NCI-H2081 (cell line): ENCODE data around the gene RWDD4.
"Not testable (repeated sequence)": the region's sequence is repeated elsewhere in the genome, so short reads cannot be mapped to it uniquely, and the experiment has no call there.

Experiments
- DNase-seq, 2 experiments: peaks; one replicate each; lab custom pipeline; 2025; lab: John Stamatoyannopoulos, UW

RWDD4 gene

DNA sequence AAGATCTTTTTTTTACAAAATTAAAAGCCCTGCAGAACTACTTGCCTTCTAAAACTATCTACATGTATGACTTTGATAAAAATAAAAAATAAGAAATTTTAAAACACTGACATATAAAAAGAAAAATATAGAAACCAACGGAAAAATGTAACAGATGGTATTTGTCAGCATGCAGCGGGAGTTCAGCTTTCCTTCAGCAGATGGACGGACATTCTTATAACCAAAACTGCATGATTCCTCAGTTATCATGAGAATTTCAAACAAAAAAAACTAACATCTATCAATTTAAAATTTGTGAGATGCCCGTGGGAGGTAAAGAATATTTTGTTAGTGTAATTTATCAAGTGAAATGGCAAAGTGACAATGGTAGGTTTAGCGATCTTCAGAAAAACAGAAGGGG, 23.2 kb downstream of the RWDD4 start:
- DNase-seq = no peak

DNA sequence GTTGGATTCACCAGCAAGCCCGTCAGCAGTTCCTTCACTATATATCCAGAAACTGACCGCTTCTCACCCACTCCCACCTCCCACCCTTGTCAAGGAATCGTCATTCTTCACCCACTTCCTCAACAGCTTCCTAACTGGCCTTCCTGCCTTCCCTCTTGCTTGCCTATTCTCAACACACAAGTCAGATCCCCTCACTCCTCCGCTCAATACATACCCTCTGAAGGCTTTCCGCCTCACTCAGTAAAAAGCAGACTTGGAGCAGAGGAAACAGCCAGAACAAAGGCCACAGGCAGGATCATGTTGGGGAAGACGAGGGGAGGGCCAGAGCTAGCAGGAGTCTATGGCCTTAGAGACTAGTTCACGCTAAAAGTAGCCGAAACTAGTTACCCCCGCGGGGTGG, 23.7 kb downstream of the RWDD4 start:
- DNase-seq = no peak

DNA sequence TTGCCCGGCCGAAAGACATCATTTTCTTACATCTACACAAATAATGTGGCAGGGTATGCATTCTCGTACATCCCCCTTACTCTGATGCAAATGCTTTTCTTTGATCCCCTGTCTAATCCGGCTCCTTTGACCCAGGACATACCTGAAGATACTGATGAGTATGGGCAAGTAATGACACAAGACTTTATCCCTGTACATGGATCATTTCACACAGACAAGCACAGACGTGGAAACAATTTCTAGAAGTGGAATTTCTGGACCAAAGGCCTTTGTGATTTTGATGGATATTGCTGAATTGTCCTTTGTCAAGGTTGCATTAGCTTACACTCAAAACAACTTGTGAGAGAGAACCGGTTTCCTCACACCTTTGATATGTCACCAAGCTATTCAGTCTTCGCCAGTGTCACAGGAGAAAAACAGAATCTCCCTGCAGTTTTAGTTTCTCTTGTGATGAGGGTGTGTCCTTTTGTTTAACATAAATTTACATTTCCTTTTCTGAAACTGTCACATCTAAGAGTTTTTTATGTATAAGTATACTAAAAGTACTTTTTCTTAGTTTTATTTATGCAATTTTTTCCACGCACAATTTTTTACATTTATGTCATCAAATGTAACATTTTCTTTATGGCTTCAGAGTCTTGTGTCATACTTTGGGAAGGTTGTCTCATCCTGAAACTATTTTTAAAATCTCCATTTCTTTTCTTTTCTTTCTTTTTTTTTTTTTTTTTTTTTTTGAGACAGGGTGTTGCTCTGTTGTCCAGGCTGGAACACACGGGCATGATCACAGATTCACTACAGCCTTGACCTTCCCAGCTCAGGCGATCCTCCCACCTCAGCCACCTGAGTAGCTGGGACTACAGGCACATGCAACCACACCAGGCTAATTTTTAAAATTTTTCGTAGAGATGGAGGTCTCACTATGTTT, 25.2 kb downstream of the RWDD4 start:
- no peak for DNase-seq

DNA sequence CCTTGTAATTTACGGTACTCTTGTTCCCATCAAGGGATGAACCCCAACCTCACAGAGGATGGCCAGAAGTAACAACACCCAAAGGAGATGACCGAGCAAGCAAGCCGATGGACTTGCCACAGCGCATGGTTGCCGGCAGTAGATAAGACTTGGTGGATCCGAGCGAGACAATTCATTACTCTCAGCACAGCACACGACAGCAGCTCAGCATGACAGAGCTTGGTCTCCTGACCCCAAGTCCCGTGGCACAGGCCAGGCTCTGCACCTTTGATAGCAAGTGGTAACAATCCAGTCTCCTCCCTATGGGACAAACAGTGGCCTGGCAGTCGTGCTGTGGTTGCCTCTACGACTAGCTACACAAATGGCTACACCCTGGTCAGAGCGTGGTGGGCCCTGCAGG, 26.3 kb downstream of the RWDD4 start:
- DNase-seq = no peak

DNA sequence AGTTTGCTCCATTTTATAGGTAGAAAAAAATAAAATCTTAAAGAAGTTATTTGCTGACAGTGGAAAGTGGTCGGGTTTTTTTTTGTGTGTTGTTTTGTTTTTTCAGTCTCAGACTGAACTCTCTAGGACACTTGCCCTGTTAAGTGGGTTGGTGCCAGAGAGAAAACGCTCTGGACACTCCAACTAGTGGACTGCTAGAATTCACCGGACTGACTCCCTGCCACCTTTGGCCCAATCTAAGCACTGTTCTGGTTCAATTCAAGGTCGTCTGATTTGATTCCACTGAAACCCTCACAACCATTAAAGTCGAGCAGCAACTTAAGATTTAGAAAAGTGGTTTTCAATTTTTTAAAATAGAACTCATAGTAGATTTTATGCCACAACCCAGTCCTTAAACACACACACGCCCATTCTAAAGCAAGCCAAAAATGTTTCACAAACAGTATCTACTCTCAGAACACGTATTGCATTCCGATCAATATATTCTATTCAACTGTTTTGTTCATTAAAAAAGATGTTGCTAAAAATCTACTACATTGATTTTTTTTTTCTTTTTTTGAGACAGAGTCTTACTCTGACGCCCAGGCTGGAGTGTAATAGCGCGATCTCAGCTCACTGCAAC, 27.3 kb downstream of the RWDD4 start:
- no peak for DNase-seq

DNA sequence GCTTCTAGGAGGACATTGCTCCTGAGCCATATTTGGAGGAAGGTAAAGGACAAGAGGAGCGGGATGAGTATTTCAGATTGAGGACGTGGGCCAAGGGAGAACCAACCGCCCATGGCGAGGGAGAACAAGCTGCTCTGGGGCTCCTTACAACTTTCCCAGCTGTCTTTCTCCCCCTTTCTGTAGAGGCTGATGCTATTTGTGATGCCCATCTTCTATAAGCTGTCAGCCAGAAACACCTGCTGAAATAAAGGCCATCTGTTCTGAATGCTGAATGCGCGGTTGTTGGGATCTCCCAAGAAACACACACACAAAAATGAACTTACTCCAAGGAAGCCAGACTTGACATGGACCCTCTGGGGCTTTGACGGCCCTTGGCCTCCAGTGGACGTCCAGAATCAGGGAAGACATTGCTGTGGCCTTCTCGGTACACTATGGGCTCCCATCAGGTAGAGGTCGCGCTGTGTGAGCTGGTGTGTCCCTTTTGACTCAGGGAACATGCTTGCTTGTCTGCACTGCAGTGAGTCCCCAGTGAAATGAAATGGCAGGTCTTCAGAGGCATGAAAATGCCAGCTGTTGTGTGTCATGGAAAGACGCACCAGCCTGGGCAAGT, 30.9 kb downstream of the RWDD4 start:
- DNase-seq = no peak

DNA sequence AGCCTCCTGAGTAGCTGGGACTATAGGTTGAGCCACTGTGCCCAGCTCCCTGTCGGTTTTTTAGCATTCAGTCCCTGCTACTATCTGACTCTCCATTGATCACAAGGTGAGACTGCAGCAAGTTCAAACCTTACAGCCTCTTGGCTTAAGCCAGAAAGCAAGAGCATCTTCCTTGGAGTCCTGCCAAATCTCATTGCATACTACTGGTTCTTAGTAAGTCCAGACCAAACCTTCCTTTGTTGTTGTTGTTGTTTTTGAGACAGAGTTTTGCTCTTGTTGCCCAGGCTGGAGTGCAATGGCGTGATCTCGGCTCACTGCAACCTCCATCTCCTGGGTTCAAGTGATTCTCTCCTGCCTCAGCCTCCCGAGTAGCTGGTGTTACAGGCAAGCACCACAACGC, 31.7 kb downstream of the RWDD4 start:
- not testable (repeated sequence) for DNase-seq

DNA sequence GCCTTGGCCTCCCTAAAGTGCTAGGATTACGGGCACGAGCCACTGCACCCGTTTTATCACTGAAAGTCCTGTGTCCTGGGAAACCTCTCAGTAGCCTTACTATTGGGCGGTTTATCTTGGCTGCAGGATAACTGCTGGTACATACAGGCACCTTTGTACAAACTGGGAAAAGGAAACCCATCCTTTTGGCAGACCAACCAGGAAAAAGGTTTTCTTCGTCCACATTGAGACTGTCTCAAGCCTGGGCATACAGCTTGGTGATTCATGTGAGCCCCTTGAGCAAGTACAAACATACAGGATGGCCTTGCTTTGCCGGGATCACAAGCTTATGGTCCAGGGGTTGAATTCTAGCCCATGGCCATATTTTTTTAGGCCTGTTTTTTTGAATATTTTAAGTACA, 32.8 kb downstream of the RWDD4 start:
- DNase-seq = no peak

DNA sequence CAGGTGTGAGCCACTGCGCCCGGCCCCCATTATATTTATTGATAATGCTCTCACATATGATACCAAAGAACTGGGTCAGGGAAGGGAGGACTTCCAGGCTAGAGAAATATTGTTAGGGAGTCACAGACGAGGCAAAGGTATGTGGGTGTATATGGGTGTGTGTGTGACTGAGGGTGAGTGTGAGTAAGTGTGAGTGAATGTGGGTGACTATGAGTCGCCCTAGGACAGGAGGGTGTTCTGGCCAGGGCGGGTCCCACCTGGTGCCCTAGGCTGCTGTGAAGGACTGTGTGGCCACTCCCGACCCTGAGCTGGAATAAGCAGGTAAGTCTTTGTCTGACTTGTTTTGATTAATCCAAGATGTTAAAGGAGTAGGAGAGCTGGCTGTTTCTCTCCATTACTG, 34.4 kb downstream of the RWDD4 start:
- no peak for DNase-seq

DNA sequence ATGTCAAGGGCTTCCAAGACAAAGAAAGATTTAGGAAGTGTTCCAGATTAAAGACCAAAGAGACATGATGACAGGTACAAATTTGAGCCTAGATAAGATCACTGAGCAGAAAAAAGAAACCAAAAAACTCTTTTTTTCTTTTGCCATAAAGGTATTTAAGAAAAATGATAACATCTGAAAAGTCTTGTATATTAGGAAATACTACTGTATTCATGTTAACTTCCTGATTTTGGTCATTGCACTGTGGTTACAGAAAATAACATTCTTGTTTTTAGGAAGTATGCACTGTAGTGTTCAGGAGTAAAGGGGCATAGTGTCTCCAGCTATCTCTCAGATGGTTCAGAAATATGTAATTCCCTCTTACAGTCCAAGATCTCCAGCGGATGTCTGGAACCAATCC, 37.1 kb downstream of the RWDD4 start:
- no peak for DNase-seq

DNA sequence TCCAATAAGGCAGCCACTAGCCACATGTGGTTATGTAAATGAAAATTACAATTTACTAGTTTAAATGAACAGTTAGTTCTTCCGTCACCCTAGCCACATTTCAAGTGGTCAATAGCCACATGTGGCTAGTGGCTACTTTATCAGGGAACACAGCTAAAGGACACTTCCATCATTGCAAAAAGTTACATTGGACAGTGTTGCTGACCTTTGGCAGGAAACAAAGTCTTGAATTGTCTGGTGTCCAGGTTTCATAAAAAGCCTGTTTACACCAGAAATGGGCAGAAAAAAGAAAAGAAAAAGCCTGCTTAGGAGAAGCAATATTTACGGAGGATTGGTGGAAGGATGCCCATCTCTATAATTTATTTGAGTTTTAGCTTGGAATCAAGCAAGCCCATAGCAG, 38.6 kb downstream of the RWDD4 start:
- no peak for DNase-seq

DNA sequence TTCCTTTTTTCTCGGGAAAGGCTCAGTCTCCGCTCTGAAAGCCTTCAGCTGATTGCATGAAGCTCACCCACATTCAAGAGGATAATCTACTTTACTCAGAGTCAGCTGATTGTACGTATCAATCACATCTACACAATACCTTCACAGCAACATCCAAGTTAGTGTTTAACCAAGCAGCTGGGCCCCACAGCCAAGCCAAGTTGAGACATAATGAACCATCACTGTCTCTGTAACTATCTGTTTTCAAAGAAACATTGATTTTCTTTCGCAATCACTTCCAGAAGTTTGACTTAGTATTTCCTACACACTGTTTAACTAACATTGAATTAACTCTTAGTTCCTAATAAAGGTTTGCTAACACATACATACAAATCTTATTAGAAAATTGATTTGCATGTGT, 40.3 kb downstream of the RWDD4 start:
- DNase-seq = no peak

DNA sequence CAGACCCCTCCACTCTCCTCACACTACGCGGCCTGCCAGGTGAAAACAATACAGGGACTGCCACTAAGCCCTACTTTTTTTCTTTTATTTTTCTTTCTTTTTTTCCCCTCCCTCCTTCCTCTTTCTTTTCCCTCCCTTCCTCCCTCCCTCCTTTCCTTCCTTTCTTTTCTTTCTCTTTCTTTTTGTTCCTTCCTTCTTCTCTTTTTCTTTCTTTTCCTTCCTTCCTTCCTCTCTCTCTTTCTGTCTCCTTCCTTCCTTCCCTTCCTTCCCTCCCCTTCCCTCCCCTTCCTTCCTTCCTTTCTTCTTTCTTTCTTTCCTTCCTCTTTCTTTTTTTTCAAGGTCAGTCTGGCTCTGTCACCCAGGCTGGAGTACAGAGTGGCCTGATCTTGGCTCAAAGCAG, 41.9 kb downstream of the RWDD4 start:
- DNase-seq = no peak

DNA sequence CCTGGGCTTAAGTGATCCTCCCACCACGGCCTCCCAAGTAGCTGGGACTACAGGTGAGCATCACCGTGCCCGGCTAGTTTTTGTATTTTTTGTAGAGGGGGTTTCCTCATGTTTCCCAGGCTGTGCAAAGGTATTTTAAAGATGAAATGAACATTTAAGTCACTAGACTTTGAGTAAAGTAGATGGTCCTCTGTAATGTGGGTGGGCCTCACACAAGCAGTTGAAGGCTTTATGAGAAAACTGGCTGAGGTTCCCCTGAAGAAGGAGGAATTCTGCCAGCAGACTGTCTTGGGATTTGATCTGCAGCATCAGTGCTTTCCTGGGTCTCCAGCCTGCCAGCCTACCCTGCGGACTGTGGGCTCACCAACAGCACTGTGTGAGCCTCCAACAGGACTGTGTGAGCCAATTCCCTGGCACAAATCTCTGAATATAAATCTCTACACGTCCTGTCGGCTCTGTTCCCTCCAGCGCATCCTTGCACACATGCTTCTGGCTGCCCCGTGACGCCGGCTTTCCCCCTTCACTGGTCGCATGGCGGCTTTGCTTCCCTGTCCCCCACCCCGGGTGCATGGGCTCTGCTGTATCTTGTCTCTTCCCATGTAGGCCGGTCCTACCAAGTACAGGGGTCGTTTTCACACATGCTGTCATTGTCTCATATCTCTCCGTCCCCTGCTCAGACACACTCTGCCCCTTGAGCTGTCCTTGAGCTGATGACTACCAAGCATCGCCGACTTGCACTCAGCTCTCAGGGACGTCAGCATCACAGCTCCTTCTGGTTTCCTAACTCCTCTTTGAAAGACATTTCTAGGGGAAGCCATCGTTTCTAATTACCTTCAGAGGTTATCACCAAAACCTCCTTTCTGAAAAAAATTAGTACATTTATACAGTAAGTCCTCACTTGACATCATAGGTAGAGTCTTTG, 46.4 kb downstream of the RWDD4 start:
- no peak for DNase-seq

DNA sequence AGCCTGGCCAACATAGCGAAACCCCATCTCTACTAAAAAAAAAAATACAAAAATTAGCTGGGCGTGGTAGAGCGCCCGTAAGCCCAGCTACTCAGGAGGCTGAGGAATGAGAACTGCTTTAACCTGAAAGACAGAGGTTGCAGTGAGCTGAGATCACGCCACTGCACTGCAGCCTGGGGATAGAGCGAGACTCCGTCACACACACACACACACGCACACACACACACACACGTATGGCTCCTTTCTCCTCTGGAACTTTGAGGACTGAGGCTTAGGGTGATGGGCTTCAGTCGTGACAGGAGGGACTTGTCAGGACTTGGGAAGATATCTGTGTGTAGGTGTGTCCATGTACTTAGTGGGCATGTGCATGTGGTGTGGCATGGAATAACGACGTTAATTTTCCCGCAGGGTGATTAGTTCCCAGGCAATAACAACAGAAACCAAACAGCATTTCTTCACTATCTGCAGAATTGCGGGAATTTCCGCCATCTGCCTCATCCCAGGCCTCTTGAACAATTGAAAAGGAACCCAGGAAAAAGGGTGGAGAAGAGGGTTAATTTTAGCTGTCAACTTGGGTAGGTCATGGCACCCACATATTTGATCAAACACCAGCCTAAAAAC, 47.7 kb downstream of the RWDD4 start:
- no peak for DNase-seq

DNA sequence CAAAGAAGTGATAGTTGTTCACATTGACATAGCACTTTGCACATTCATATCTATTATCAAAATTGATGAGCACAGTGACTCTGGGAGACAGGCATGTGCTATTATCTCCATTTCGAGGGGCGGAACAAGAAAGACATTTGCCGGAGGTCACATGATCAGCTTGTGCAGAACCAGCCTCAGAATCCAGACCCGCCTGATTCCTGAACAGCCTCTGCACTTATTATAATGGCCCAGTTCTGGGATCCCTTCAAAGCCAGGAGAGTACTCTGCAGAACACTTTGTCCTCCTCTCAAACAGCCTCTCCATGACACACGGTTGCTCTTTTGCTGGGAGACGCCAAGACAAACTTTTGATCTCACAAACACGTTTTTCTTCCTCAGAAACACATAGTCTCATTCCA, 48.4 kb downstream of the RWDD4 start:
- no peak for DNase-seq

DNA sequence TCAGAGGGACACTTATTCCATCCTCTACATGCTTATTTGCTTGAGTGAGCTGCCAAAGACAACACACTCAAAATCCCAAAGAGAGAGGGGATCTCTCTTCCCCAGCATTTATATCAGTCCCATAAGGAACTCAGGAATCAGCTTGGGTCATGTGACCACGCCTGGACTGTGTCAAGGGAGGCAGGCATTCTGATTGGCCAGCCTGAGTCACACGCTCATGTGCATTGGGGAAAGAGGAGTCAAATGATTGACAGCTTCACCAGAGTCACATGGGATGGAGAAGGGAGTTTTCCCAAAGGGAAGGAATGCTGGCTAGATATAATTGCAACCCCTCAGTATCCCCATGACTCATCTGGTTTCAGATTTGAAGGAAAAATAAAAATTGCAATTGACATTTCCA, 49.0 kb downstream of the RWDD4 start:
- DNase-seq = no peak

DNA sequence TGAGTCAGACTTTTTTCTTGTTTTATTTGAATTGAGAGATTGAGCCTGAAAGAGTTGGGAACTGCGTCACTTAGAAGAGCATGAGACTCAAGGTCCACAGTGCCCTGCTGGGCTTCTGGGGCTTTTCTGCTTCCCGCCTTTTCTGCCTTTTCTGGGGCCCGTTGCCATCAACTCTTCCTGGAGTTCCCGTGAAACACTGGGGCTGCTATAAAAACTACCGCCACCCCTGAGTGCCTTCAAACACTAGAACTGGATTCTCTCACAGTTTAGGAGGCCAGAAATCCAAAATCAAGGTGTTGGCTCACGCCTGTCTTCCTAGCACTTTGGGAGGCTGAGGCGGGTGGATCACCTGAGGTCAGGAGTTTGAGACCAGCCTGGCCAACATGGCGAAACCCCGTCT, 49.8 kb downstream of the RWDD4 start:
- no peak for DNase-seq

DNA sequence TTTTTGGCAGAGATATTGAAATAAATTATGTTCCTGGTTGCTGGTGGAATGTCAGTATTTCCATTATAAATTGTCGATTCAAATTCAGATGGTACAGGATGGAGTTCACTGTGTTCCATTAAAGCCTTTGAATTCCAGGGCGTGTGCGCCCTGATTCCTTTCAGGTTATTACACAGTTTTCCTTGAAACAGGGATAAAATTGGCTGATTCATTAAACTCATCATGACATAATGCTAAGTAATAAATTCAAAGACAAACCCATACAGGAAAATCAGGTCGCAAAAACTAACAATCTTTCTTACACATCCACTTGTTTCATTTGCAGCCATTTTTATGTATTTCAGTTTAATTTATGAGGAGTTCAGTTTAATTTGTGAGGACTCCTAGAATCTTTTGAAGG, 51.1 kb downstream of the RWDD4 start:
- no peak for DNase-seq

DNA sequence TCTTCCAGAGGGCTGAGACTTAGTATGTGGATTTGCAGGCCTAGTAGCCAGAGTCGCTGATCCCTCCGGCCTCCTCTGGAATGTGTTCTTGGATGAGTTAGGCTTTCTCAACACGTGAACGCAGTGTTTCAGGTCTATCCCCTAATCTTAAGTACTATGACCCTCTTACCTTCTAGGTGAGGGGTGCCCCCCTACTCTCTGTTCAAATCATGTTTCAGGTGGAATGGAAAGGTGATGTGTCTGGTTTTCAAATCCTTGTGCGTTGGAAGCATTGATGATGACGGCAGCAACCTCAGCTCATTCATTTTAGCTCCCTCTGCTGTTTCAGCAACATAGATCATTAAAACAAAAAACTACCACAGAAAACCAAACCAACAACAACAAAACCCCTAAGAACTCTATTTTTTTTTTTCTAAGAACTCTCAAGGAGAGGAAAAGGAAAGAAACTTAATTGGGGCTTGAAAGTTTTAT, 56.4 kb downstream of the RWDD4 start:
- DNase-seq = no peak

DNA sequence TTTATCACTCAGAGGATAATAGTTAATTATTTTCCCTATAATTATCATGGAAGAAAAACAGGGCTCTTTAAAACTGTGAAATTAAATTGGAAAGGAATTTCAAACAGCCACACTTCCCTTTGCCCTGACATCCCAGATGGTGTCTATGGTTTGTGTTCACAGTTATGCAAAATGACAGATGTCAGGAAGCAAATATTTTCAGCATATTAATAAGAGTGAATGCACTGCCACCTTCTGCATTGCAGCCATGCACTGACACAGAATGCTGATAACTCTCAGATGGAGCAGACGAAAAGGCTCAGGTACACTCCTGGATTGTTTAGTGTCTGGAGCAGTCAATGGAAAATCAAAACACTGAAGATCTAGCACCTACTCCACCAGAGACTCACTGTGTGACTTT, 57.6 kb downstream of the RWDD4 start:
- no peak for DNase-seq
